Measurements from ENCODE around the gene SGCG.
A peak's percentile ranks its signal among the peaks of the same experiment; 100 is the strongest.

The SGCG gene

DNA sequence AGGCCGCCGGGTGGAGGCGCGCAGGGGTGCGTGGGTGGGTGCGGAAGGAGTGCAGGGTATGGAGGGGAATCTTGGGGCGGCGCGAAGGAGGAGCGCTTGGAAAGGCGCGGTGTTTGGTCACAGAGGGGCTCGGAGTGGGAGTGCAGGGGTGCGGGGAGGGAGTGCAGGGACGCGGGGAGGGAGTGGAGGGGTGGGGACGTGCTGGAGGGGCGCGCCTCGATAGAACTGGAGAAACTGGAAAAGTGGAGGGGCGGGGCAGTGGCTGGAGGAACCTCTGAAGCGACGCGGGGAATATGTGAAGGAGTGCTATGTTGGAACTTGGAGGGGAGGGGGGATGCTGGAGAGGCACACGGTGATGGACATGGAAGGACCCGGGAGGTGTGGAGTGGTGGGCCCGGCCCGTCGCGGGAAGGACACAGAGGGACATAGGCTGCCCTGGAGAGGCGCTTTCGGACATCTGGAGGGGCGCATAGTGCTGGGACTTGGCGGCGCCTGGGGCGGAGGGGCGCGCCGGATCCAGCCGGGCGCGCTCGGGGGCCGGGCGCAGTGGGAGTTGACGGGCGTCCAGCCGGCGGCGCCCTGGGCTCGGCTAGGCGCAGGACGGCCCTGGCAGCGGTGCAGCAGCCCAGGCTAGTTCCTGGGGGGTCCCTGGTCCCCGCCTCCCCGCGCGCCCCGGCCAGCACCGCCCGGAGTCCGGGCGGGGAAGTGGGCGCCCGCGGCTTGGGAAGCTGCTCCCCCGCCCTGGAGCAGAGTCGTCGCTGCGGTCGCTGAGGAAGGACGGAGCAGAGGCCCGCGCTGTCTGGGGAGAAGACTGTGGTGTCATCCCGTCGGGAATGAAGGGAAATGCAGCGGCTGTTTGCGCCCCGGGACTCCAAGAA is 20.8 kb upstream of the SGCG start:
- Histone ChIP-seq H3K9ac (ENCODE audit: low read depth, low read length) (peak overlapping the region; percentile 24), H3K4me3 (ENCODE audit: low read depth, low read length) (peak overlapping the region; percentile 93), H3K27me3 (ENCODE audit: control insufficient read depth, insufficient read depth, low read length) (peaks cover 18% of the 10 kb centered on the region)

DNA sequence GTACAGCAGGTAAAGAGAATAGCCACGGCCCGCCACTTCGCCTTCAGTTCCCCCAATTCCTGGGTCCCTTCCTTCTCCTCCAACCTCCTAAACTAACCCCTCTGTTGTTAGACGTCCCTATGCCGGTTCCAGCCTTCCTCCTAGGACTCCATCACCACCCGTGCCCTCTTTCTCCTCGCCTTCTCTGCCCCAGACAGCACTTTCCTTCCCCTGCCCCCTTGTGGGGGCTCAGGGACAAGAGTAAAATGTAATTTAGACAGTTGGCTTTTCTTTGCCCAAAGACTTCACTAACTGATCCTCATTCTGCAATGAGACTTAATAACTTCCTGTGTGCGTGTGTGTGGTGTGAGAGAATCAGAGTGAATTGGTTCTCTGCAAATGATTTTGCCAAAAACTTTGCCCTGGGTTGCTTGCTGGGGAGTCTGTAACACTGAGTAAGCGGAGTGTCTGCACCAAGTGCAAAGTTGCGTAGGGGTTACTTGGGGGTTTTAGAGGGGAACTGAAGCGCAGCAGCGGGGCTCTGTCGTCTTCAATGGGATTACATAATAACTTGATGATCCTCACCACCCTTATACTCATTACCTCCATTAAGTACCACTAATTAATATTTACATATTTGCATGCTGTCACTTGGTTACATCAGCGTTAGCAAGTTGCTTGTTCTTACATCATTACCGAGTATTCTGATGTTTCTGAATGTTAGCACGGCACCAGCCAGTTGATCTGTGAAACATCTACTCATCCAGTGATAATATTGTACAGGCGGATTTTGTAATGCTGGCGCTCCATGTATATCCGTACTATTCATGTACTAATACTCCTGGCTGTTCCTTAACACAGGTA is 19.9 kb upstream of the SGCG start:
- Histone ChIP-seq H3K9me3 (ENCODE audit: control insufficient read depth, insufficient read depth, low read length) (no peaks in the 10 kb centered on the region), H3K27me3 (ENCODE audit: control insufficient read depth, insufficient read depth, low read length) (peaks cover 18% of the 10 kb centered on the region), H3K4me1 (ENCODE audit: control insufficient read depth, insufficient read depth, low read length) (no peaks in the 10 kb centered on the region), H3K9ac (ENCODE audit: low read depth, low read length) (no peak overlapping the region), H3K4me3 (ENCODE audit: low read depth, low read length) (peak overlapping the region; percentile 93), H3K36me3 (ENCODE audit: control insufficient read depth, insufficient read depth, low read length) (no peaks in the 10 kb centered on the region)

More for the DNA sequence above, 20.8 kb upstream of the SGCG start:
- Histone ChIP-seq H3K36me3 (ENCODE audit: control insufficient read depth, insufficient read depth, low read length) (no peaks in the 10 kb centered on the region), H3K4me1 (ENCODE audit: control insufficient read depth, insufficient read depth, low read length) (no peaks in the 10 kb centered on the region), H3K9me3 (ENCODE audit: control insufficient read depth, insufficient read depth, low read length) (no peaks in the 10 kb centered on the region)

DNA sequence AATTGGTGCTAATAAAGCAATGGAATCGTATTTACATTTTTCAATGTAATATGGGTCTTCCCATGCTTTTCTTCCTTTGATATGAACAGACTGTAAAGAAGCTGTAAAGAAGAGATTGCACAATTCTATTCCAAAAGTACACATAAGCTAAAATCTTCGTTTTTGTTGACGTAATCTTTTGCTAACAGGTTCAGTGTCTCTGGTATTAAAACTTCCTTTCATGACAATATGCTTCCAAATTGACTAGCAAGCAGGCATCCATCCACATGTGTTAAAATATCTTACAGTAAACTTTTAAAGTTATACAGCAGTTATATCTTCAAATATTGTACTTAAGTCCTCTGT is 19.3 kb upstream of the SGCG start:
- H3K9ac ChIP-seq (ENCODE audit: low read depth, low read length): no peak overlapping the region
- H3K27me3 ChIP-seq (ENCODE audit: control insufficient read depth, insufficient read depth, low read length): peaks cover 18% of the 10 kb centered on the region
- H3K4me3 ChIP-seq (ENCODE audit: low read depth, low read length): no peak overlapping the region
- no peaks in the 10 kb centered on the region for H3K9me3 ChIP-seq (ENCODE audit: control insufficient read depth, insufficient read depth, low read length)
- no peaks in the 10 kb centered on the region for H3K36me3 ChIP-seq (ENCODE audit: control insufficient read depth, insufficient read depth, low read length)
- no peaks in the 10 kb centered on the region for H3K4me1 ChIP-seq (ENCODE audit: control insufficient read depth, insufficient read depth, low read length)

DNA sequence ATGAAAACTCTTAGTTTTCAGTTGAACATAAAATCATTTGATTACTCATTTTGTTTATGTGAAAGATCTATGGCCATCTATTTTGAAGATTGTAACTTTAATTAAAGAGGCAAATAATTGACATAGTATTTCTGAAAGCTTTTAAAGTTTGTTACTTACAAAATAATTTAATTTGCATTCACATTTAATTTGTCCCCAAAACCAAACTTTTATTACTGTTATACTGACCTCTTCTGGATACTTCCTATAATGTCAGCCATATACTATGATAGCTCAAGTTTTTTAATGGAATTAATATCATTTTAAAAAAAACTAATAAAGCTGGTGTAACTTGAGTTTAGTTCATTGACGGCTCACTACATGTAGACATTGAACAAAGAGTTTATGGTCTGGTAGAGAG is 4.9 kb upstream of the SGCG start:
- Histone ChIP-seq H3K4me3 (ENCODE audit: low read depth, low read length) (no peak overlapping the region), H3K36me3 (ENCODE audit: control insufficient read depth, insufficient read depth, low read length) (no peaks in the 10 kb centered on the region), H3K4me1 (ENCODE audit: control insufficient read depth, insufficient read depth, low read length) (no peaks in the 10 kb centered on the region), H3K9ac (ENCODE audit: low read depth, low read length) (no peak overlapping the region), H3K27me3 (ENCODE audit: control insufficient read depth, insufficient read depth, low read length) (no peaks in the 10 kb centered on the region), H3K9me3 (ENCODE audit: control insufficient read depth, insufficient read depth, low read length) (no peaks in the 10 kb centered on the region)

DNA sequence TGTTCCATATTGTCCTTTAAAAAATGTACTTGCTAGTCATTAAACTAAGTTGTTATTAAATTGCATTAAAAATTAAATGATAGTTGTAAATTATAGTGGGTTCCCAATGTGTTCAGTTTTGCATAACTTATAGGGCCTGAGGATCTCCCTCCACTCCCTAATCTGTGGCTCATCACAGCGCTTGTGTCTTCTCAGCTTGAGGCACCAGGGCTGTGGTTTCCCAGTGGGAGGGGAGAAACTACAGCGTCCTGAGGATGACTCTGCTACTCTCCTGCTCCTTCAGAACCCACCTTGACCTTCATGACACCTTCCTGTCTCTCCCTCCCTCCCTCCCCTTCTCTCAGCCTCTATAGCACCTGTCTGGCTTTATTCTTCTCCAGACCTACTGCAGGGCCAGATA is 1.4 kb downstream of the SGCG start:
- no peak overlapping the region for H3K9ac ChIP-seq (ENCODE audit: low read depth, low read length)
- no peaks in the 10 kb centered on the region for H3K9me3 ChIP-seq (ENCODE audit: control insufficient read depth, insufficient read depth, low read length)
- no peak overlapping the region for H3K4me3 ChIP-seq (ENCODE audit: low read depth, low read length)
- H3K4me1 ChIP-seq (ENCODE audit: control insufficient read depth, insufficient read depth, low read length): no peaks in the 10 kb centered on the region
- no peaks in the 10 kb centered on the region for H3K27me3 ChIP-seq (ENCODE audit: control insufficient read depth, insufficient read depth, low read length)
- no peaks in the 10 kb centered on the region for H3K36me3 ChIP-seq (ENCODE audit: control insufficient read depth, insufficient read depth, low read length)

DNA sequence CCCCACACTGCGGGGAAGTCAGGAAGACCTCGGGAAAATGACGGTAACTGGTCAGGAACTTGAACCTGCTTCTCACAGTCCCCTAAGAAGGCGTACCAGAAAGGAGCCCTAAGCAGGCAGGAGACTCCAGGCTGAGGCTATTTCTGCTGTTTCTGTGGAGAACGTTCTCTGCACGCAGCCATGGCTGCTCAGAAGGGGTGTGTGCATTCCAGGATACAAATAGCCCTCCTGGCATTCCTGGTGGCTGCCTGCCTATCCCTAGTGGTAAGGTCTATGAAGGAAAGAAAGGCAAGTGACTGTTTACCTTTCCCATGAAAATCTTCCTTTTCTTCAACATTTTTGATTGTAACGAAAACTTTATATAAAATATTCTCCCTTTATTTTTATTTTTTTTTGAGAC is 2.5 kb downstream of the SGCG start:
- H3K9me3 ChIP-seq (ENCODE audit: control insufficient read depth, insufficient read depth, low read length): no peaks in the 10 kb centered on the region
- no peak overlapping the region for H3K9ac ChIP-seq (ENCODE audit: low read depth, low read length)
- no peaks in the 10 kb centered on the region for H3K4me1 ChIP-seq (ENCODE audit: control insufficient read depth, insufficient read depth, low read length)
- H3K27me3 ChIP-seq (ENCODE audit: control insufficient read depth, insufficient read depth, low read length): no peaks in the 10 kb centered on the region
- no peaks in the 10 kb centered on the region for H3K36me3 ChIP-seq (ENCODE audit: control insufficient read depth, insufficient read depth, low read length)
- H3K4me3 ChIP-seq (ENCODE audit: low read depth, low read length): no peak overlapping the region

DNA sequence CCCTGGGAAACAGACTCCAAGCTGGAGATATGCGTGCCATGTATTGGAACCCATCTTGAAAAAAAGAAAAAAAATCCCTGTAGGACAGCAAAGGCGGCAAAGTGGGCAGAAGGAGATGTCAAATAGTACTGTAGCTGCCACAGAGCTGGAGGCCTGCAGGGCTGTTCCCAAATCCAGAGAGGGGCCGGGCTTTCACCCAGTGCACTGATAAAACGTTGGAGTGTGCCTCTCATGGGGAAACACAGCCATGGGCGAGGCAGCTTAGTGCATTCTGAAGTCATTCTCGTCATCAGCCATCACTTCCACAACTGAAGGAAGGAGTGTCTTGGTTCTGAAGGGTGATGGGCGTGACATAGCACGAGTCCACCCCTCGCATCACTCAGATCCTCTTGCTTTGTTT is 4.8 kb downstream of the SGCG start:
- H3K9ac ChIP-seq (ENCODE audit: low read depth, low read length): no peak overlapping the region
- no peaks in the 10 kb centered on the region for H3K9me3 ChIP-seq (ENCODE audit: control insufficient read depth, insufficient read depth, low read length)
- no peaks in the 10 kb centered on the region for H3K36me3 ChIP-seq (ENCODE audit: control insufficient read depth, insufficient read depth, low read length)
- no peaks in the 10 kb centered on the region for H3K27me3 ChIP-seq (ENCODE audit: control insufficient read depth, insufficient read depth, low read length)
- no peaks in the 10 kb centered on the region for H3K4me1 ChIP-seq (ENCODE audit: control insufficient read depth, insufficient read depth, low read length)
- no peak overlapping the region for H3K4me3 ChIP-seq (ENCODE audit: low read depth, low read length)

DNA sequence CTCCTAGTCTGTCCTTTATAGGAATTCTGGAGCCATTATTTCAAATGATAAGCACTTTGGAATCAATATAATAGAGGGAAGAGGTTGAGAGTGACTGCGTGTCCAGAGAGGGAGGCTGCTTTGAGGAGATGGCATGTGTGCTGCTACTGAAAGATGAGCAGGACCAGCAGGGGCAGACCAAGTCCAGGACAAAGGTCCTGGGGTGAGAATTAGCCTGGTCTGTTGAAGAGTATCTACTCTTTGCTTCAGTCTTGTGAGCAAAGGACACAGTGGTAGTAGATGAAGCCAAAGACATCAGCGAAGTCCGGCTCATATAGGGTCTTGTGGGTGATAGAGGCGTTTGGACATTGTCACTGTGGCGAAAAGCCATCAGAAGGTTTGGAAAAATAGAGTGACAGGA is 21.1 kb downstream of the SGCG start:
- H3K4me1 ChIP-seq (ENCODE audit: control insufficient read depth, insufficient read depth, low read length): no peaks in the 10 kb centered on the region
- H3K9ac ChIP-seq (ENCODE audit: low read depth, low read length): no peak overlapping the region
- H3K36me3 ChIP-seq (ENCODE audit: control insufficient read depth, insufficient read depth, low read length): no peaks in the 10 kb centered on the region
- no peaks in the 10 kb centered on the region for H3K9me3 ChIP-seq (ENCODE audit: control insufficient read depth, insufficient read depth, low read length)
- no peaks in the 10 kb centered on the region for H3K27me3 ChIP-seq (ENCODE audit: control insufficient read depth, insufficient read depth, low read length)
- no peak overlapping the region for H3K4me3 ChIP-seq (ENCODE audit: low read depth, low read length)

DNA sequence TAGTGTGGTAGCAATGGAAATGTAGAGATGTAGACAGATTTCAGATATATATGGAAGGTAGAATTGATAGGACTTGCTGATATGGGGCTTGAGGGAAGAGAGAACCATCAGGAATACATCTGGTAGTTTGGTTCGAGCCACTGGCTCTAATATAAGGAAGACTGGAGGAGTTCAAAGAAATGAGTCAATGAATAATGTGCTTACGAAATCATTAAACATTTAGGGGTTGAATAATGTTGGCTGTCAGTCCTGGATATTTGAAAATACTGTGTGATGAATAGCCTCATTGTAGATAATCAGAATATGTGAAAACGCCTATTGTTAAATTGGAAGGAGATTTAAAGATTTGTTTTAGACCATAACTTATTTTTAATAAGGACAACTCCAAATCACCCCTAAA is 21.6 kb downstream of the SGCG start:
- Histone ChIP-seq H3K4me3 (ENCODE audit: low read depth, low read length) (no peak overlapping the region), H3K9ac (ENCODE audit: low read depth, low read length) (no peak overlapping the region), H3K36me3 (ENCODE audit: control insufficient read depth, insufficient read depth, low read length) (no peaks in the 10 kb centered on the region), H3K27me3 (ENCODE audit: control insufficient read depth, insufficient read depth, low read length) (no peaks in the 10 kb centered on the region), H3K4me1 (ENCODE audit: control insufficient read depth, insufficient read depth, low read length) (no peaks in the 10 kb centered on the region), H3K9me3 (ENCODE audit: control insufficient read depth, insufficient read depth, low read length) (no peaks in the 10 kb centered on the region)

DNA sequence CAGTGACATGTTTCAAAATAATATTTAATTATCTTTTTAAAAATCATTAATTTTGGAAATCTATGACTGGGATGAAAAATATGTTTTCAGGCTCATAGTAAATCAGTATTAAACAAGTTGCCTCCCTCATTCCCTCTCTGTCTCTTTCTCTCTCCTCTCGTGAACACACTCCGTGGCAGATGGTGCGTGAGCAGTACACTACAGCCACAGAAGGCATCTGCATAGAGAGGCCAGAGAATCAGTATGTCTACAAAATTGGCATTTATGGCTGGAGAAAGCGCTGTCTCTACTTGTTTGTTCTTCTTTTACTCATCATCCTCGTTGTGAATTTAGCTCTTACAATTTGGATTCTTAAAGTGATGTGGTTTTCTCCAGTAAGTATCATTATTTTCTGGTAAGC is 22.7 kb downstream of the SGCG start:
- H3K4me3 ChIP-seq (ENCODE audit: low read depth, low read length): no peak overlapping the region
- no peaks in the 10 kb centered on the region for H3K27me3 ChIP-seq (ENCODE audit: control insufficient read depth, insufficient read depth, low read length)
- no peaks in the 10 kb centered on the region for H3K4me1 ChIP-seq (ENCODE audit: control insufficient read depth, insufficient read depth, low read length)
- H3K9ac ChIP-seq (ENCODE audit: low read depth, low read length): no peak overlapping the region
- no peaks in the 10 kb centered on the region for H3K36me3 ChIP-seq (ENCODE audit: control insufficient read depth, insufficient read depth, low read length)
- no peaks in the 10 kb centered on the region for H3K9me3 ChIP-seq (ENCODE audit: control insufficient read depth, insufficient read depth, low read length)

DNA sequence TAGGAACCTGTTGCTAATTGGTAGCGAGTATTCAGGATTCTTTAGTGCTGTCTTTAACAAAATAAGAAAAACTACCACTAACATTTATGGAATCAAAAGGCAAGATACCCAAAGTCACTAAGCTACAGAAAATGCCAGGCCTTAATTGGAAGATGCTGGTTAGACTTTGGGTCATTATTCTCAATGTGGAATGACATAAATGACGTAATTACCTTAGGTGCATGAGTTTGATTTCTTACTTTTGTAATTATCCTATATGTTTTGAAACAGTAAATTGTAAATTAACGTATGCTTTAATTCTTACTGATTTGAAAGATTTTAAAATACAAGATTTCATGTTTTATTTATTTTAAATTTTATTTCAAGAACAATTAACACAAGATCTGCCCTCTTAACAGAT is 25.0 kb downstream of the SGCG start:
- H3K4me3 ChIP-seq (ENCODE audit: low read depth, low read length): no peak overlapping the region
- no peaks in the 10 kb centered on the region for H3K36me3 ChIP-seq (ENCODE audit: control insufficient read depth, insufficient read depth, low read length)
- H3K27me3 ChIP-seq (ENCODE audit: control insufficient read depth, insufficient read depth, low read length): no peaks in the 10 kb centered on the region
- no peaks in the 10 kb centered on the region for H3K4me1 ChIP-seq (ENCODE audit: control insufficient read depth, insufficient read depth, low read length)
- H3K9me3 ChIP-seq (ENCODE audit: control insufficient read depth, insufficient read depth, low read length): no peaks in the 10 kb centered on the region
- H3K9ac ChIP-seq (ENCODE audit: low read depth, low read length): no peak overlapping the region

DNA sequence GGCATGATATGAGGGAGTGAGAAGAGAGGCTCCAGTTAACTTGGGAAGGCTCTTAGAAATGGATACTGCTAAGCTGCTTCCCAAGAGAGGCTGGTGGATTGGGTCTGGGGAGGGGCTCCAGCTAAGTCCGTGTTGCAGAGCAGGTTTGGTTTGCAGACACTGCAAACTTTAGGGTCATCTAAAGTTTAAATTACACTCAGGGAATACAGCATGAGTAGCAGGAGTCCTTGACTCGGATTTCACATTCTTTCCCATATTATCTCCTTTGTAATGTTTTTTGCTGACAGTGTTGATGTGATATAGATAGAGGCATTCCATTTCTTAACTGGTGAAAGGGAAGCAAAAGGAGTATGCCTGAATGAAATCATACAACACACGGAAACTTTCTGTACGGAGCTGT is 31.9 kb downstream of the SGCG start:
- Histone ChIP-seq H3K27me3 (ENCODE audit: control insufficient read depth, insufficient read depth, low read length) (no peaks in the 10 kb centered on the region), H3K4me1 (ENCODE audit: control insufficient read depth, insufficient read depth, low read length) (no peaks in the 10 kb centered on the region), H3K9me3 (ENCODE audit: control insufficient read depth, insufficient read depth, low read length) (no peaks in the 10 kb centered on the region), H3K4me3 (ENCODE audit: low read depth, low read length) (no peak overlapping the region), H3K36me3 (ENCODE audit: control insufficient read depth, insufficient read depth, low read length) (no peaks in the 10 kb centered on the region), H3K9ac (ENCODE audit: low read depth, low read length) (no peak overlapping the region)

Measured in iPS-15b (cell line).